GM19025 (cell line): ENCODE measurements around the gene DDX54.
"Not testable (repeated sequence)": the region's sequence is repeated elsewhere in the genome, so short reads cannot be mapped to it uniquely, and the experiment has no call there.

ENCODE experiments used
- ATAC-seq: cut with Tn5 transposase; IDR thresholded peaks from one replicate; pipeline ENCODE4 v1.9.1; 2021; ENCODE audit warnings: mild to moderate bottlenecking, low read depth, moderate library complexity; ENCODE audit not compliant: unreplicated experiment

DDX54 gene

GRCh38 chr12:113128802-113129663, 56.2 kb downstream of the DDX54 start:
- ATAC-seq, result no peak

- no peak for ATAC-seq
These were observed 57.5 kb downstream of the DDX54 start for GRCh38 chr12:113127791-113128199.

GRCh38 chr12:113120670-113121370, 64.5 kb downstream of the DDX54 start:
- no peak for ATAC-seq

GRCh38 chr12:113119980-113120669, 65.2 kb downstream of the DDX54 start:
- no peak for ATAC-seq

GRCh38 chr12:113118142-113118541, 67.1 kb downstream of the DDX54 start:
- no peak for ATAC-seq

- not testable (repeated sequence) for ATAC-seq
These were observed 67.6 kb downstream of the DDX54 start for GRCh38 chr12:113117684-113118083.

GRCh38 chr12:113116875-113117274, 68.4 kb downstream of the DDX54 start:
- no peak for ATAC-seq

GRCh38 chr12:113115455-113116126, 69.7 kb downstream of the DDX54 start:
- no peak for ATAC-seq

- no peak for ATAC-seq
These were observed 70.7 kb downstream of the DDX54 start for GRCh38 chr12:113114447-113115178.

- ATAC-seq, result no peak
These were observed 71.9 kb downstream of the DDX54 start for GRCh38 chr12:113113397-113113796.

GRCh38 chr12:113112043-113112899, 73.0 kb downstream of the DDX54 start:
- ATAC-seq, result no peak

GRCh38 chr12:113111247-113111646, 74.0 kb downstream of the DDX54 start:
- no peak for ATAC-seq

- ATAC-seq, result no peak
These were observed 75.2 kb downstream of the DDX54 start for GRCh38 chr12:113109872-113110599.

- ATAC-seq, result no peak
These were observed 75.9 kb downstream of the DDX54 start for GRCh38 chr12:113109360-113109759.

GRCh38 chr12:113108308-113108707, 77.0 kb downstream of the DDX54 start:
- ATAC-seq, result no peak
